ENCODE results near the gene PATL1. TPM values are rescaled to one million over a fixed set of nuclear protein-coding genes. Genes with fewer than 3 reads are reported as not detected.

Gene PATL1
- polyA plus RNA-seq, 2 of the 4 experiments (the other 2 are of a cell fraction) = 40.6 to 61.4 TPM

DNA sequence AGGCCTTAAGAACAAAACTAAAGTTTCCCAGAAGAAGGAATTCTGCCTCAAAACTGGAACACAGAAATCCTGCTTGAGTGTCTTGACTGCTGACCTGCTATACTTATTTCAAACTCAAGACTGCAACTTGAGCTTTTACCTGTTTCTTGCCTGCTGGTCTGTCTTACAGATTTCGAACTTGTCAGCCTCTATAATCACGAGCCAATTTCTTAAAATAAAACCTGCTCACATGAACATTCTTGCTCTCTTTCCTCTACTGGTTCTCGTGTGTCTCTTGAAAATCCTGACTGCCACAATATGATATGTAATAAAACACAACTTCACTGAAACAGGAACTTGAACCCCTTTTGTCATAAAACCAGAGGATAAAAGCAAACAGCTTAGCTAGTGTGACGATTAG lies 13.9 kb downstream of the PATL1 start (continued):
- TF ChIP-seq, protein P1, sequence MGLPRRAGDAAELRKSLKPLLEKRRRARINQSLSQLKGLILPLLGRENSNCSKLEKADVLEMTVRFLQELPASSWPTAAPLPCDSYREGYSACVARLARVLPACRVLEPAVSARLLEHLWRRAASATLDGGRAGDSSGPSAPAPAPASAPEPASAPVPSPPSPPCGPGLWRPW (IDR thresholded peaks at IDR 0.05) = no peak

DNA sequence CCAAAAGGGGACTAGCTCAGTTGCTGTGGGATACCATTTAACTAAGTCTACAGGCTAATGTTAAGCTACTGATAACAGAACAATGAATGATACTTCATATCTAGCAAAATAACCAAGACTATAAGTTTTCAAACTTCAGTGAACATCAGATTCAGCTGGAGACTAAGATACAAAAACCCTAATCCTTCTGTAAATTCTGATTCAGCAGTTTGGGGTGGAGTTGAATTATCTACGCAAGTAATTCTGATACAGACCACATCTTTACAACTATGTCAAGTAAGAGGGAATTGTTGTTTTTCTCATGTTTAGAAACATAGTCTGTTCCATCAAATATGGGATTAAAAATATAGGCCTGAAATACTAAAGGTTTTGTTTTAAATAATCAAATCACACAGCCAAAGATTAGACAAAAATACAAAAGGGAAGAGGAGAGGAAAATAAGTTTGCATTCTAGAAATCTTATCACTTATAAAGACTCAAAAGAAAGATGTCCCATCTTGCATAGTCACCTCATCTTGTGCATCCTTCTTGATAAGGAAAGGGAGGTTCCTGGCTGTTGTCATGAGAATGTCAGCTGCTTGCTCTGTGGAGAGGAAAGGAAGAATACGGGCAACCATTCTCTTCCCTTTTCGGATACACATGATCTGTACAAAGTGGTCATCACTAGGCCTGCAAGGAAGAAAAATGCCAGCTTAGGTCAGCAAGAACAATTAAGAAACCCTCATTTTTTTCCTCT lies 21.4 kb downstream of the PATL1 start:
- no peak for ATAC-seq
- no peak for TF ChIP-seq ZNF302 (CRISPR knock-in tag; IDR thresholded peaks at IDR 0.05)
- TF ChIP-seq RAD21 (conservative IDR thresholded peaks at IDR 0.05 in 1 of 2, IDR thresholded peaks at IDR 0.05 in 1 of 2) = no peak
- no peak for TF ChIP-seq RNF2 (IDR thresholded peaks at IDR 0.05; ENCODE audit: borderline replicate concordance, low read depth)
- no peak for TF ChIP-seq CHD2 (IDR thresholded peaks at IDR 0.05; ENCODE audit: low read length, partially characterized antibody)
- TF ChIP-seq, protein P2, sequence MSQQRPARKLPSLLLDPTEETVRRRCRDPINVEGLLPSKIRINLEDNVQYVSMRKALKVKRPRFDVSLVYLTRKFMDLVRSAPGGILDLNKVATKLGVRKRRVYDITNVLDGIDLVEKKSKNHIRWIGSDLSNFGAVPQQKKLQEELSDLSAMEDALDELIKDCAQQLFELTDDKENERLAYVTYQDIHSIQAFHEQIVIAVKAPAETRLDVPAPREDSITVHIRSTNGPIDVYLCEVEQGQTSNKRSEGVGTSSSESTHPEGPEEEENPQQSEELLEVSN (IDR thresholded peaks at IDR 0.05; ENCODE audit: borderline replicate concordance, low read depth) = no peak
- no peak for TF ChIP-seq HOXA7 (CRISPR knock-in tag; IDR thresholded peaks at IDR 0.05)
- TF ChIP-seq, protein P1 (IDR thresholded peaks at IDR 0.05) = no peak
- TF ChIP-seq POLR2A (IDR thresholded peaks at IDR 0.05; ENCODE audit: low read length) = no peak
- no peak for TF ChIP-seq ZSCAN20 (CRISPR knock-in tag; IDR thresholded peaks at IDR 0.05)
- no peak for TF ChIP-seq MAFK (IDR thresholded peaks at IDR 0.05; ENCODE audit: partially characterized antibody)
- TF ChIP-seq TFCP2L1 (CRISPR knock-in tag; IDR thresholded peaks at IDR 0.05) = no peak
- TF ChIP-seq, protein P3, sequence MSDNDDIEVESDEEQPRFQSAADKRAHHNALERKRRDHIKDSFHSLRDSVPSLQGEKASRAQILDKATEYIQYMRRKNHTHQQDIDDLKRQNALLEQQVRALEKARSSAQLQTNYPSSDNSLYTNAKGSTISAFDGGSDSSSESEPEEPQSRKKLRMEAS (IDR thresholded peaks at IDR 0.05) = no peak
- TF ChIP-seq, protein P4, sequence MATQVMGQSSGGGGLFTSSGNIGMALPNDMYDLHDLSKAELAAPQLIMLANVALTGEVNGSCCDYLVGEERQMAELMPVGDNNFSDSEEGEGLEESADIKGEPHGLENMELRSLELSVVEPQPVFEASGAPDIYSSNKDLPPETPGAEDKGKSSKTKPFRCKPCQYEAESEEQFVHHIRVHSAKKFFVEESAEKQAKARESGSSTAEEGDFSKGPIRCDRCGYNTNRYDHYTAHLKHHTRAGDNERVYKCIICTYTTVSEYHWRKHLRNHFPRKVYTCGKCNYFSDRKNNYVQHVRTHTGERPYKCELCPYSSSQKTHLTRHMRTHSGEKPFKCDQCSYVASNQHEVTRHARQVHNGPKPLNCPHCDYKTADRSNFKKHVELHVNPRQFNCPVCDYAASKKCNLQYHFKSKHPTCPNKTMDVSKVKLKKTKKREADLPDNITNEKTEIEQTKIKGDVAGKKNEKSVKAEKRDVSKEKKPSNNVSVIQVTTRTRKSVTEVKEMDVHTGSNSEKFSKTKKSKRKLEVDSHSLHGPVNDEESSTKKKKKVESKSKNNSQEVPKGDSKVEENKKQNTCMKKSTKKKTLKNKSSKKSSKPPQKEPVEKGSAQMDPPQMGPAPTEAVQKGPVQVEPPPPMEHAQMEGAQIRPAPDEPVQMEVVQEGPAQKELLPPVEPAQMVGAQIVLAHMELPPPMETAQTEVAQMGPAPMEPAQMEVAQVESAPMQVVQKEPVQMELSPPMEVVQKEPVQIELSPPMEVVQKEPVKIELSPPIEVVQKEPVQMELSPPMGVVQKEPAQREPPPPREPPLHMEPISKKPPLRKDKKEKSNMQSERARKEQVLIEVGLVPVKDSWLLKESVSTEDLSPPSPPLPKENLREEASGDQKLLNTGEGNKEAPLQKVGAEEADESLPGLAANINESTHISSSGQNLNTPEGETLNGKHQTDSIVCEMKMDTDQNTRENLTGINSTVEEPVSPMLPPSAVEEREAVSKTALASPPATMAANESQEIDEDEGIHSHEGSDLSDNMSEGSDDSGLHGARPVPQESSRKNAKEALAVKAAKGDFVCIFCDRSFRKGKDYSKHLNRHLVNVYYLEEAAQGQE (IDR thresholded peaks at IDR 0.05) = no peak
- no peak for TF ChIP-seq HOXB5 (CRISPR knock-in tag; IDR thresholded peaks at IDR 0.05)
- no peak for TF ChIP-seq EHF (CRISPR knock-in tag; IDR thresholded peaks at IDR 0.05)
- TF ChIP-seq GATA3 (IDR thresholded peaks at IDR 0.05; ENCODE audit: borderline replicate concordance) = no peak
- no peak for TF ChIP-seq KDM1A (IDR thresholded peaks at IDR 0.05; ENCODE audit: low read depth)
- TF ChIP-seq, protein P5, sequence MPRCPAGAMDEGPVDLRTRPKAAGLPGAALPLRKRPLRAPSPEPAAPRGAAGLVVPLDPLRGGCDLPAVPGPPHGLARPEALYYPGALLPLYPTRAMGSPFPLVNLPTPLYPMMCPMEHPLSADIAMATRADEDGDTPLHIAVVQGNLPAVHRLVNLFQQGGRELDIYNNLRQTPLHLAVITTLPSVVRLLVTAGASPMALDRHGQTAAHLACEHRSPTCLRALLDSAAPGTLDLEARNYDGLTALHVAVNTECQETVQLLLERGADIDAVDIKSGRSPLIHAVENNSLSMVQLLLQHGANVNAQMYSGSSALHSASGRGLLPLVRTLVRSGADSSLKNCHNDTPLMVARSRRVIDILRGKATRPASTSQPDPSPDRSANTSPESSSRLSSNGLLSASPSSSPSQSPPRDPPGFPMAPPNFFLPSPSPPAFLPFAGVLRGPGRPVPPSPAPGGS (IDR thresholded peaks at IDR 0.05) = no peak
- no peak for TF ChIP-seq PHF8 (IDR thresholded peaks at IDR 0.05; ENCODE audit: borderline replicate concordance, low read depth)
- TF ChIP-seq CHD4 (IDR thresholded peaks at IDR 0.05; ENCODE audit: borderline replicate concordance) = no peak
- WGBS (ENCODE audit: missing lambda C conversion rate) = 90% methylated on average over 3 of the region's 3 CpGs
- no peaks in the 10 kb centered on the region for H3K4me1 ChIP-seq
- POLR2A ChIA-PET = no interaction called here
- no peak overlapping the region for H3K4me2 ChIP-seq
- H3K4me3 ChIP-seq = no peak overlapping the region
- no peaks in the 10 kb centered on the region for H3K9me3 ChIP-seq
- no peak for FAIRE-seq
- DNase-seq (ENCODE audit: low read depth in 1 of 2, low spot score in 1 of 2) = no peak
- no peak overlapping the region for H3K27ac ChIP-seq
- CTCF ChIA-PET = interaction anchor here (1.9 kb wide), 1 partner anchor 9 kb away, joined by 5 read pairs; no protein-coding TSS in a partner anchor
